ENCODE results near the gene DRD2.

Gene DRD2

GRCh38 chr11:113440816-113441215 lies 34.4 kb downstream of the DRD2 start:
- FAIRE-seq, result no peak

DNA sequence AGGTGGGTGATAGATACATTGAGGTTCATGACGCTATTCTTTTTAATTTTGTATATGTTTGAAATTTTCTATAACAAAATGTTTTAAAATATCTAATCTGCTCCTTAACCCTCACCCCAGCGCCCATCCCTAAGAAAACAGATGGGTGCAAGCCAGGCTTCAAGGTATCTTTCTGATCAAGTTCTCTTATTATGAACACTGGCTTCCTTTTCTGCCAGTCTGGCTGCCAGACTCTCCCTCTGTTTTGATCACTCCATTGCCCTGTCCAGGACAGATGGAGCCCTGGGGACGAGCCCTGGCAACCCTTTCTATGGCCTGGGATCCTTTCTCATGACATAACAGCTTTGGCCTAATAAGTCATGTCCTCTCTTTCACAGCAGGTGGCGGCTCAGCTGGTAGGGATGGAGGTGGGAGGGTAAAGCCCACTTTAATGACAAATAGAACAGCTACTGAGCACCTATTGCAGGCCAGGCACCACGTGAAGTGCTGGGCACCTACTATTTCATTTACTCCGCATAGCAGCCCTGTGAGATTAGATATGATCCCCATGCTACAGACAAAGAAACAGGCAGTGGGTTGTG lies 38.4 kb downstream of the DRD2 start:
- FAIRE-seq, result no peak

- no peak for FAIRE-seq
Observed at GRCh38 chr11:113435190-113435968, 39.8 kb downstream of the DRD2 start.

- FAIRE-seq, result no peak
Observed at GRCh38 chr11:113431746-113432145, 43.5 kb downstream of the DRD2 start.

DNA sequence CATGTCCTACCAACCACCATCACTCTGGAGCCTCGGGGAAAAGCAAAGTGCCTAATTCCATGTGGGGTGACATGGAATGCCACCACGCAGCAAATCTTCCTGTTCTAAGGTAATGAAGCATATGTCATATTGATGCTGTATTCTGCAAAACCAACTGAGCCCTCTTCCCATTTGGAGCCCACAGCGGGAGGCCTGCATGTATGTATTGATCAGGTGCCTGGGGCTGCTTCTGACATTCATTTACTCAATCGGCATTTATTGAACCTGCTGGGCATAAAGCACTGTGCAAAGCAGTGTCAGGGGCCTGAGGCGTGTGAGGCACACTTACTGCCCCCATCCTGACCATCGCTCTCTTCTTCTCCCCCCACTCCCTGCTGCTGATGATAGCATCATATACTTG lies 48.5 kb downstream of the DRD2 start:
- no peak for FAIRE-seq

DNA sequence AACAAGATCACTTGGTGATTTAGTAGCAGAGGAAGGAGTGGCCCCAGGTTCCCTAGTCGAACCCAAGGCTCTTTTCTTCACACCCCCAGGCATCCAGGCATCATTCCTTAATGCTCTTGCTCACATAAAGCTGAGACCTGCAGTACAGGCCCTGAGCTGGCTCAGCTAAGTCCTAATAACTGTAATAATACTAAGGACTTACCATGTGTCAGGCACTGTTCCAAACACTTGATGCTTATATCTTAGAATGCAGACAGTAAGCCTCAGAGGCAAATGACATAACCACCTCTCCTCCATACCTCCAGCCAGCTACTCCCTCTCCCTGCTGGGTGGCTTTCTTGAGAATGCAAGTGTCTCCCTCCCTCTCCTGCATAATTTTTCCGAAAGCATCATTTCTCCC lies 54.4 kb downstream of the DRD2 start:
- no peak for FAIRE-seq

DNA sequence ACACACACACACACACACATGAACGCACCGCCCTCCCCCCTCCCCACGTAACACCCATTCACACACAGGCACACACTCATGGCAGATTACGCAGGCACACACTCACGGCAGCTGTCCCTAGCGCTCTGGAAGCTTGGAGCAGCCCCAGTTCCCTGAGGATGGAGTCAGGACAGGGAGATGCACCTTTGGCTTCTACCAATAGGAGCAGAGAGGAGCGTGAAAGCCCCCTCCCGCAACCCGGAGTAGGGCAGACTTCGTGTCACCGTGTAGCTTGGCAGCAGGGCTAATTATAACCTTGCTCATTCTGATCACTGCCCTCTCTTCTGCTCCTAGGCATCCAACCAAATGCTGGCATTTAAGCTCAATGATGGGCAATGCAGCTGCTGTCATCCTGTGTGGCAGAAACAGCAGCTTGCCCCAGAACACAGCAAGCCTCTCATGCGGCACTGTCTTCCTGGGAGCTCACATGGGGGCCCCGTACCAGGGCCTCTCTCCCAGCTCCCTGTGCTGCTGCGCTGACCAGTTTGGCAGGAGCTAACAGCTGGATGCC lies 55.7 kb downstream of the DRD2 start:
- FAIRE-seq, result no peak

DNA sequence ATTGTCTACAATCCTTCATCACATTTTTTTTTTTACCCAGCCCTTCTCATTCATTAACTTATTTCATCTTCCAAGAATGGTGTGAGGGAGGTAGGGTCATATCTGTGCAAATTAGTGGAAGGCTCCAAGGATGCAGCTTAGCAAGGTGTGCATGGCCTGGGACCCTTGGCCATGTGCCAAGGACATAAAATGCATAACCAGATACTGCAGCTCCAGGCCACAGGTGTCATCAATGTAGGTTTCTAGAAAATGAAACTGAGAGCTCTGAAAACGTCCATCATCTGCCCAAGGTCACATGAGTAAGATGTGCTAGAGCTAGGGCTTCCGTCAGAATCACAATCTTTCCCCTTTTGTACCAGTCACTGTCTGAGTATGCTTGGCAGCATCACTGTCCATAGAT lies 57.8 kb downstream of the DRD2 start:
- FAIRE-seq, result no peak

GRCh38 chr11:113415343-113415742 lies 59.9 kb downstream of the DRD2 start:
- no peak for FAIRE-seq

DNA sequence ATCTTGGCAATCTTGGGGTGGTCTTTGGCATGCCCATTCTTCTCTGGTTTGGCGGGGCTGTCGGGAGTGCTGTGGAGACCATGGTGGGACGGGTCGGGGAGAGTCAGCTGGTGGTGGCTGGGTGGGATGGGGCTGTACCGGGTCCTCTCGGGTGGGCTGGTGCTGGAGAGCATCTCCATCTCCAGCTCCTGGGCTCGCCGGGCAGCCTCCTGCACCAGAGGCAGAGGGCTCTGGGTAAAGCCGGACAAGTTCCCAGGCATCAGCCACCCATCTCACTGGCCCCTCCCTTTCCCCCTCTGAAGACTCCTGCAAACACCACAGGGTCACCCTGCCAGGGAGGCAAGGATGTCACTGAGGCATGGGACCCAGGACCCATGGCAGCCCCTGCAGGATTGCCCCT lies 62.5 kb downstream of the DRD2 start:
- FAIRE-seq, result no peak

- no peak for FAIRE-seq
Observed at GRCh38 chr11:113411536-113411935, 63.7 kb downstream of the DRD2 start.

DNA sequence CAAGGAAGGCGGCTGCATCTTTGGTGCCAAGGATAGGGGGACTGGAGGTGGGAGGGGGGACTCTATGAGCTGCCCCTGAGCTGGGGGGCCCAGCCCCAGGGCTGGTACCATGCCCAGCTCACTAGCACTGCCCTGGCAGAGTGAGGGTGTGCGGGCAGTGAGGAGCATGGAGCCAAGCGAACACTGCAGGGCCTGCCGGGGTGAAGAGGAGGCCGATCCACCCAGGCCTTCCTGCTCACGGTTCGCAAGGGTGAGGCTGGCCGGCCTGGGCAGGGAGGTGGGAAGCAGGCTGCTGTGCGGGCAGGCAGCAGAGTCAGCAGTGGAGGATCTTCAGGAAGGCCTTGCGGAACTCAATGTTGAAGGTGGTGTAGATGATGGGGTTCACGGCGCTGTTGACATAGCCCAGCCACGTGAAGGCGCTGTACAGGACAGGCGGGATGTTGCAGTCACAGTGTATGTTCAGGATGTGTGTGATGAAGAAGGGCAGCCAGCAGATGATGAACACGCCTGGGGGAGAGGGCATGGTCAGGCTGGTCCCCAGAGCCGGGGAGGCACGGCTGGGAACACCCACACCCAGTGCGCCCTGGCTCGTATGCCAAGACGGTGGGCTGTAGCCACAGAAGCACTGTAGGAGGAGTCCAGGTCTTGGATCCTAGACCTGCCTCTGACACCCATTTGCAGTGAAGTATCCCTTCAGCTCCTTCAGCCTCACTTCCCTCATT lies 64.6 kb downstream of the DRD2 start:
- FAIRE-seq, result no peak

DNA sequence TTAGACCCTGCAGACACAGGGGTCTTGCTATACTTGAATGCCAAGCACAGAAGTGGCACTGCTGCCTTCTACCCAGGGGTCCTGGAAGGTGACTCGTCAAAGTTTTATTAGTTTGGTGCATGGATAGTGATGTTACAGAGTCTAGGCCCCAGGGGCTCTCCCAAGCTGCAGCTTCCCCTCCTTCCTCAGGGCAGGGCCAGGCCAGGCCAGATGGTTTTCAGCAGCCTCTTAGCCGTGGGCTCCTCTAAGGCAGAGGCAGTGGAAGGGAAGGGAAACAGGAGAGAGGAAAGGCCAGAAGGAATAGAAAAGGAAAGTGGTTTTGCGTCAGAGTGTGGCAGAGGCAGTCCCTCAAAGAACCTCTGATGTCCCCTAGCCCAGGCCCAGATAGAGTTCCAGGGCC lies 65.7 kb downstream of the DRD2 start:
- FAIRE-seq, result no peak

DNA sequence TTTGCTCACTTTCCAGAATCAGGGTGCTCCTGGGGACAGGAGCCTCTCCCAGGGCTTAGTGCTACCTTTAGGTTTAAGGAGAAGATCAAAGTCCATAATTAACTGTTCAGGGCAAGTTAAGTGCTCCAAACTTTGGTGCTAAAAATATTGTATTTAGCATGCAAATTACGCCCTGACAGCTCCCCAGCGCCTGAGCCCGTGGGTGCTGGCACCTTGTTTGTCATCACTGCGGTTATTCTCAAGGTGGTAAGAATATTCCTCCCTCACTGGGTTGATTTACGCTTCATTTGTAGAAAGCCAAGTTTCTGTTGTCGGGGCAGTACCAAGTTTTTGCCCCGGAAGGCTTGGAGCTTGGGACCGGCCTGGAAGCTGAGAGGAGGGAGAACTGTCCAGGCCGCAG lies 66.3 kb downstream of the DRD2 start:
- no peak for FAIRE-seq

DNA sequence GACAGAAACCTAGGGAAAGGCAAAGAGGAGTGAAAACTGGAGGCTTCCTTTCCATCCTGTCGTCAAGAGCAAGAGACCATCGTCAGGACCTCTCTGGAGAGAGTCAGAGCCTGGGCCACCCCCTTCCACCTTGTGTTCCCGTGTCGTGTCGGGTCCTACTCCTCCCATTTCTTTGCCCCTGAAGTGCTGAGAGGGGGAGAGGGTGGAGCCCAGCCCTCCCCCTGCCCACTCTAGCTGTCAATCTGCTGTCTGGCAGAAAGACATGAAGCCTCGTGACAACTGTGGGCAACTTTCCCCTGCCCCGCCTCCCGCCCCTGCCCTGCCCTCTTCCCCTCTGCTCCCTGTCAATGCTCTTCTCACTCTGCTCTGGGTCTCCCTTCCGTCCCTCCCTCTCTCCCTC lies 67.0 kb downstream of the DRD2 start:
- no peak for FAIRE-seq

GRCh38 chr11:113407163-113407562 lies 68.0 kb downstream of the DRD2 start:
- FAIRE-seq, result no peak

DNA sequence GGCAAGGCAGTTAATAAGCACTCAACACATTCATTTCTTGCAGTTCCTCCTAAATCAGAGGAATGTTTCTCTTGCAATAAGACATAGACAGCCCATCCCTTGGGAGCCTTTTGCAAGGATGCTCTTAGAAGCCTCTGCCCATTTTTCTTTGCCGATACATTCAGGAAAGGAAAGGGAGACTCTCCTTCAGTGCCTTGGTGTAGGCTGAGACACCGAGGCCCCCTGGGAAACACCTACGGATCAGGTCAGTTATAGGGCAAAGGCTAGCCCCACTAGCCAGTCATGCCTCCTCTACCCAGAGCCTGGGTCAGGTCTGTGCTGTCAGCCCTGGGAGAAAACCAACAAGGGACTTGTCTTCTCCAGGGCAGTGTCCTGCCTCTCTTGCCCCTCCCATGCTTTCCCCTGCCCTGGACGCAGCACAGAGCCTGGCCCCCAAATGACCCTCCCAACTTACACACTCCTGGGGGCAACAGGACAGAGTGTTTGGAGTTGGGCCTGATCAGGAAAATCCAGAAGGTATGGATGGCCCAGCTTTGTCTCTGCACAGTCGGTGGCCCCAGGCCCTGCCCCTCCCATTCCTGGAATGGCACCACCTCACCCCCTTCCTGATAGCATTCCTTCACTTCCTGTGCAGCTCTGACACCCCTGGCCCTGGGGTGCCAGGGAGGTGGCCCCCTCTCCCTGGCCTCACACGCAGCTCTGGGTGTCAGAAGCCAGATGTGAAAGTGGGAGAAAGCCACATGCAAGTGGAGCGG lies 69.3 kb downstream of the DRD2 start:
- no peak for FAIRE-seq

- no peak for FAIRE-seq
Observed at GRCh38 chr11:113404859-113405430, 70.3 kb downstream of the DRD2 start.

GRCh38 chr11:113401718-113402117 lies 73.5 kb downstream of the DRD2 start:
- no peak for FAIRE-seq

DNA sequence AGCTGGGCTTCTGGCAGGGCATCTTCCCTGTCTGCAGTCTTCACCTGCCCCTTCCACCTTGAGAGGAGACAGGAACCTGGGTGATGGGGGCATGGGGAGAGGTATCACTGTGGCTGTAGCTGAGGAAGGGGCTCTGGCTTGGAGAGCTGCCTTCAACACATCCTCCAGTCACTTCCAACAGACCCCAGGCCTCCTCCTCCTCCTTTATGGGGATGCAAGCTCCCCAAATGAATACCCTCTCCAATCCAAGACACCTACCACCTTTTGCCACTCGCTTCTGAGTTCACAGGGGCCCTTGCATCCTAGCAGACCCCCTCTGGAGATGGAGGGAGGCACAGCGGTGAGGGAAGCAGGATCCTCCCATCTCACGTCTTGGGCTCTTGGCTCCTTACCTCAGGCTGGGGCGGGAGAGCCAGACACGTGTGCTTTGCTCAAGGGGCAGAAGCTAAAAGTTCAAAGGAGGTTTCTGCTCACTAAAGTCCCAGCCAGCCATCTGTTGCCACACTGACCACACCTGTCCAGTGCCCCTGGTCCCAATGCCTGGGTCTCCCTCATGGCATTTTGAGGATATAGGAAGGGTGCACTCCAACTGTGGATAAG lies 74.5 kb downstream of the DRD2 start:
- FAIRE-seq, result no peak

- no peak for FAIRE-seq
Observed at GRCh38 chr11:113398669-113399430, 76.3 kb downstream of the DRD2 start.

DNA sequence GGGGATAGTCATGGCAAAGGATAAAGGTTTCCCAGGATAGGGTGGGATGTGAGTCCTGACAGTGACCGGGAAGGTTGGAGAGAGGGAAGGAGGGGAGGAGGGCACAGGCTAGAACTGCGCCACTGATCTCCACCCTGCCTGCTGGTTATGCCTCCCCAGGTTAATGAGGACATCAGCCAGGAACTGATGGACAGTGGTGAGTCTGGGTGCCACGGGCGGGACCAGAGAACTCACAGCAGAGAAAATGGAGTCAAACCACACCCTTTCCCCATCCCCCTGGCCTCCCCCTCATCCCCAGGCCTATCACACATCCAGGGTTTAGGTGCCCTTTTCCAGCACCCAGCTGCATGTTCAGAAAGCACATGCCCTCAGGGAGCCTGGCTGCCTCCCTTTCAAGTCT lies 77.4 kb downstream of the DRD2 start:
- FAIRE-seq, result no peak
